ENCODE results near the gene PPP1R12C.

PPP1R12C gene

GRCh38 chr19:55091126-55091910, 26.1 kb downstream of the PPP1R12C start:
- no peak for DNase-seq (ENCODE audit: low read depth in 1 of 2, low spot score in 1 of 2)

GRCh38 chr19:55090564-55090963, 26.9 kb downstream of the PPP1R12C start:
- DNase-seq (ENCODE audit: low read depth in 1 of 2, low spot score in 1 of 2), result no peak

GRCh38 chr19:55089342-55089944, 28.0 kb downstream of the PPP1R12C start:
- no peak for DNase-seq (ENCODE audit: low read depth in 1 of 2, low spot score in 1 of 2)

GRCh38 chr19:55088543-55089341, 28.7 kb downstream of the PPP1R12C start:
- peak; percentile 52 to 73 for DNase-seq (ENCODE audit: low read depth in 1 of 2, low spot score in 1 of 2)

- DNase-seq (ENCODE audit: low read depth in 1 of 2, low spot score in 1 of 2), result no peak
Observed at GRCh38 chr19:55088021-55088451, 29.4 kb downstream of the PPP1R12C start.

GRCh38 chr19:55087542-55087901, 29.9 kb downstream of the PPP1R12C start:
- DNase-seq (ENCODE audit: low read depth in 1 of 2, low spot score in 1 of 2), result no peak

GRCh38 chr19:55086730-55087541, 30.5 kb downstream of the PPP1R12C start:
- DNase-seq (ENCODE audit: low read depth in 1 of 2, low spot score in 1 of 2), result peak in 1 of 2 donors; percentile 34

GRCh38 chr19:55085923-55086715, 31.3 kb downstream of the PPP1R12C start:
- DNase-seq (ENCODE audit: low read depth in 1 of 2, low spot score in 1 of 2), result no peak

- DNase-seq (ENCODE audit: low read depth in 1 of 2, low spot score in 1 of 2), result no peak
Observed at GRCh38 chr19:55084416-55084815, 33.0 kb downstream of the PPP1R12C start.

- DNase-seq (ENCODE audit: low read depth in 1 of 2, low spot score in 1 of 2), result no peak
Observed at GRCh38 chr19:55083004-55083850, 34.2 kb downstream of the PPP1R12C start.

GRCh38 chr19:55082020-55082851, 35.2 kb downstream of the PPP1R12C start:
- DNase-seq (ENCODE audit: low read depth in 1 of 2, low spot score in 1 of 2), result peak in 1 of 2 donors; percentile 28

- no peak for DNase-seq (ENCODE audit: low read depth in 1 of 2, low spot score in 1 of 2)
Observed at GRCh38 chr19:55081770-55082019, 35.7 kb downstream of the PPP1R12C start.

GRCh38 chr19:55080968-55081769, 36.3 kb downstream of the PPP1R12C start:
- DNase-seq (ENCODE audit: low read depth in 1 of 2, low spot score in 1 of 2), result peak; percentile 74 to 79

- DNase-seq (ENCODE audit: low read depth in 1 of 2, low spot score in 1 of 2), result peak; percentile 17 to 50
Observed at GRCh38 chr19:55080121-55080967, 37.1 kb downstream of the PPP1R12C start.

GRCh38 chr19:55079400-55080038, 37.9 kb downstream of the PPP1R12C start:
- DNase-seq (ENCODE audit: low read depth in 1 of 2, low spot score in 1 of 2), result no peak

- no peak for DNase-seq (ENCODE audit: low read depth in 1 of 2, low spot score in 1 of 2)
Observed at GRCh38 chr19:55078996-55079395, 38.4 kb downstream of the PPP1R12C start.

Data from stimulated activated CD4-positive, alpha-beta T cell treated with anti-CD3 and anti-CD28 coated beads, Interleukin-15, amount 100 ng/mL, for 1 hour (primary cell).